Endodermal cell (in vitro differentiated cells): ENCODE results near the gene ZIC4. TPM values are rescaled to one million over a fixed set of nuclear protein-coding genes. Genes with fewer than 3 reads are reported as not detected.

ENCODE experiments used
- DNase-seq: peaks from one replicate; pipeline ENCODE4 v3.0.0-alpha.2; 2017
- H3K27ac ChIP-seq: 2 replicates; pipeline ENCODE4 v1.5.1; 2013; ENCODE audit warnings: mild to moderate bottlenecking, low read depth, low read length, moderate library complexity
- H3K27me3 ChIP-seq: 2 replicates; pipeline ENCODE4 v1.6.1; 2013; ENCODE audit warnings: mild to moderate bottlenecking, low read length, moderate library complexity; ENCODE audit not compliant: insufficient read depth, control insufficient read depth, poor library complexity, severe bottlenecking
- H3K36me3 ChIP-seq: 2 replicates; pipeline ENCODE4 v1.7.0; 2013; ENCODE audit warnings: mild to moderate bottlenecking, low read length, moderate library complexity; ENCODE audit not compliant: control insufficient read depth, insufficient read depth
- H3K4me1 ChIP-seq: one replicate; pipeline ENCODE4 v1.7.0; 2013; ENCODE audit warnings: low read length; ENCODE audit not compliant: control insufficient read depth, insufficient read depth
- H3K4me3 ChIP-seq: 2 replicates; pipeline ENCODE4 v1.5.1; 2013; ENCODE audit warnings: mild to moderate bottlenecking, low read length, moderate library complexity
- H3K9ac ChIP-seq: 2 replicates; pipeline ENCODE4 v1.6.1; 2013; ENCODE audit warnings: mild to moderate bottlenecking, low read length, moderate library complexity; ENCODE audit not compliant: poor library complexity, severe bottlenecking; ENCODE audit errors: extremely low read depth
- H3K9me3 ChIP-seq: 2 replicates; pipeline ENCODE4 v1.6.1; 2013; ENCODE audit warnings: mild to moderate bottlenecking, low read length, moderate library complexity; ENCODE audit not compliant: control insufficient read depth
- H3K27ac Mint-ChIP-seq: 2 replicates; pipeline ENCODE4 v1.8.0; 2020; ENCODE audit warnings: mixed read lengths
- H3K27me3 Mint-ChIP-seq: 2 replicates; pipeline ENCODE4 v1.8.0; 2021; ENCODE audit warnings: mild to moderate bottlenecking, mixed read lengths; ENCODE audit not compliant: insufficient read depth
- H3K36me3 Mint-ChIP-seq: 2 replicates; pipeline ENCODE4 v1.8.0; 2020; ENCODE audit warnings: low read depth, mixed read lengths
- H3K4me1 Mint-ChIP-seq: 2 replicates; pipeline ENCODE4 v1.8.0; 2020; ENCODE audit warnings: mixed read lengths
- H3K4me3 Mint-ChIP-seq: 2 replicates; pipeline ENCODE4 v1.8.0; 2020; ENCODE audit warnings: mild to moderate bottlenecking, moderate library complexity, mixed read lengths
- H3K9me3 Mint-ChIP-seq: 2 replicates; pipeline ENCODE4 v1.8.0; 2020; ENCODE audit warnings: mild to moderate bottlenecking, mixed read lengths
- CTCF ChIP-seq: fragments of 200-600 bp; sonication (generic); conservative IDR thresholded peaks from 2 replicates; pipeline ENCODE4 v1.5.0; 2021; ENCODE audit warnings: antibody characterized with exemption, mild to moderate bottlenecking
- WGBS, 2 experiments: methylation state at CpG; one replicate each; pipeline versions ENCODE4 v1.1.5 to v1.1.7; 2013; ENCODE audit warnings: missing lambda C conversion rate in 2 of 2, mixed read lengths in 1 of 2; ENCODE audit not compliant: insufficient coverage in 1 of 2, insufficient read length in 1 of 2; 5-methylcytosine and 5-hydroxymethylcytosine counted together
- total RNA-seq, 2 donors: library from RNA; stranded (reverse); fragmentation: NEBNext Ultra II Directional in 1 of 2; extraction: Animal tissue kit (Norgen Biotek cat#: 25700) in 1 of 2; gene quantifications; 2 replicates in 1 of 2; 3 replicates in 1 of 2; pipeline ENCODE4 v1.2.1, GENCODE V29; 2021

Gene ZIC4
- total RNA-seq, 2 donors from 2014 or later = not detected

DNA sequence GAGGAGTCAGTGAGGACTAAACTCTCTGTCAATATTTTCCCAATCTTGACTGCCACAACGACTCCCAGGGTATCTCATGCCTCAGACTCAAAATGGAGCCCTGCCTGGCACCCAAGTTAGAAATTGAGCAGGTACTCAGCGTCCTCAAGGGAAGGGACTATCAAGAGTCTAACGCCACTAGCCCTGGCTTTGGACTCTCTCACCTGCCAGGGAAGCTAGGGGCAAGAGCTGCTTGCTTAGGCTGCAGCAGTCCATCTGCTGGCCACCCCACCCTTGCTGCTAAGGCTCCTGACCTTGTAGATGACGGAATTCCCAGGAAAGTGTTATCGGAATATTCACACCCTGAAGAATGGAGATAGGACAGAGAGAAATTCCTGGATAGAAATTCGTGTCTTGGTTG lies 33.0 kb downstream of the ZIC4 start:
- Histone ChIP-seq H3K9ac (no peak overlapping the region), H3K4me3 (no peak overlapping the region), H3K36me3 (no peaks in the 10 kb centered on the region), H3K27me3 (peaks cover 100% of the 10 kb centered on the region), H3K4me1 (peaks cover 4% of the 10 kb centered on the region), H3K9me3 (no peaks in the 10 kb centered on the region), H3K27ac (no peak overlapping the region)
- Mint-ChIP-seq H3K9me3 (no peaks in the 10 kb centered on the region), H3K27ac (no peak overlapping the region), H3K36me3 (no peaks in the 10 kb centered on the region), H3K27me3 (peaks cover 100% of the 10 kb centered on the region), H3K4me3 (no peak overlapping the region), H3K4me1 (peaks cover 25% of the 10 kb centered on the region)
- 7 to 24% methylated on average over 5 to 6 of the region's 6 CpGs for WGBS, 2 experiments
- TF ChIP-seq CTCF = no peak
- DNase-seq = peak; percentile 76

DNA sequence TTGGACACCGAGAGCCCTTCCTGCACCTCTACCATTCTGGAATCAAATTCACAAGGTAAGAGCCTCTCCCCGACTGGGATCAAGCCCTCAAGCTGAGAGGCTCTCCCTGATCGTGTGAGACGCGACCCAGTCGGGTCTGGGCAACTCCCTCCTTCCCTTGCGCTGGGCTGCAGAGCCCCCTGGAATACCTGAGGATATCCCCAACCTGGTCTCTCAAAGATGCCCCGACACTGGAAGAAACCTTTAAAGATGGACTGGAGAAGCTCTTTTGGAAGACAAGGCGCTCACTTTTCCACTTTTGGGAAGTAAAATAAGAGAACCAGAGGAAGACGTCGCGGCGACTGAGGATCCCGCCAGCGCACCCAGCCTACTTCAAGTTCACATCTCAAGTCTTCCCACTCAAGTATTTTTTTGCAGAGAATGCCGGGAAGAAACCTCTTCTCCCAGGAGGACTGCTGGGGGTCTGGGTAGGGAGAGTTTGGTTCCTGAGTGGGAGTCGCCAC lies 33.8 kb downstream of the ZIC4 start:
- peaks cover 100% of the 10 kb centered on the region for H3K27me3 Mint-ChIP-seq
- Histone ChIP-seq H3K36me3 (no peaks in the 10 kb centered on the region), H3K9me3 (no peaks in the 10 kb centered on the region), H3K27me3 (peaks cover 100% of the 10 kb centered on the region), H3K27ac (no peak overlapping the region), H3K4me3 (no peak overlapping the region), H3K4me1 (peaks cover 4% of the 10 kb centered on the region), H3K9ac (no peak overlapping the region)
- TF ChIP-seq CTCF = no peak
- peak overlapping the region; percentile 8 for H3K4me3 Mint-ChIP-seq
- WGBS, 2 experiments = 1 to 4% methylated on average over 14 to 17 of the region's 17 CpGs
- H3K4me1 Mint-ChIP-seq = peaks cover 19% of the 10 kb centered on the region
- no peaks in the 10 kb centered on the region for H3K36me3 Mint-ChIP-seq
- no peak overlapping the region for H3K27ac Mint-ChIP-seq
- peak; percentile 66 for DNase-seq
- no peaks in the 10 kb centered on the region for H3K9me3 Mint-ChIP-seq

DNA sequence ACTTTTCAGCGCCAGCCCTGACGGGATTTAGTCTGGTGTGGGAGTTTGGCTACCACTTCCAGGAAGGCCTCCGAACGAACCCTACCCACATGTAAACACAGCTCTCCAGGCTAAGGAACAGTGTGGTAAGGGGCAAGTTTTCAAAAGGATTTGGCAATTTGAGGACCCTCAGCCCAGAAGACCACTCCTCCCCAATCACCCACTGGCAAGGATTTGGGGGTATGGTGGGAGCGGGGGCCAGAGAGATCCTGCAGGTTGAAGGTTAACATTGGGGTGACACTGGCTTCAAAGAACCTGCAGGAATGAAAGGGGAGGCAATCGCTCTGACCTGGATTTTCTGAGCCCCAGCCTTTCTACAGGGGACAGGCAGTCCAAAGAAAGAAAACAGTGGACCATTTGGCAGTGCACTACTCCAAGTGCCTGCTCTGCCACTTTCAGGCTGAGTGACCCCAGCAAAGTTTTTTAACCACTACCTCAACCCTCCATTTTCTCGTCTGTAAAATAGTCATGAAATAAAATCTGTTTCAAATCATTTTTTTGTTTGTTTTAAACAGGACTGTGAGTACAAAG lies 34.5 kb downstream of the ZIC4 start:
- TF ChIP-seq CTCF = no peak
- Mint-ChIP-seq H3K9me3 (no peaks in the 10 kb centered on the region), H3K27me3 (peaks cover 99% of the 10 kb centered on the region), H3K4me1 (peaks cover 12% of the 10 kb centered on the region), H3K36me3 (no peaks in the 10 kb centered on the region), H3K27ac (no peak overlapping the region), H3K4me3 (no peak overlapping the region)
- H3K4me1 ChIP-seq = peaks cover 4% of the 10 kb centered on the region
- no peak overlapping the region for H3K4me3 ChIP-seq
- peaks cover 100% of the 10 kb centered on the region for H3K27me3 ChIP-seq
- DNase-seq = no peak
- no peaks in the 10 kb centered on the region for H3K36me3 ChIP-seq
- H3K27ac ChIP-seq = no peak overlapping the region
- 0 to 13% methylated on average over 1 to 5 of the region's 7 CpGs for WGBS, 2 experiments
- H3K9me3 ChIP-seq = no peaks in the 10 kb centered on the region
- H3K9ac ChIP-seq = no peak overlapping the region
